ENCODE results near the gene ZNF569. TPM values are rescaled to one million over a fixed set of nuclear protein-coding genes. Genes with fewer than 3 reads are reported as not detected.

The ZNF569 gene
- total RNA-seq, 1 donor: 6.9 TPM

GRCh38 chr19:37484406-37485168 is 17.3 kb upstream of the ZNF569 start:
- no peak overlapping the region for H3K27ac ChIP-seq (ENCODE audit: low read depth, low read length)
- peaks cover 9% of the 10 kb centered on the region for H3K36me3 ChIP-seq (ENCODE audit: insufficient read depth, low read length)
- no peaks in the 10 kb centered on the region for H3K27me3 ChIP-seq (ENCODE audit: insufficient read depth, low read length)
- peaks cover 41% of the 10 kb centered on the region for H3K9me3 ChIP-seq (ENCODE audit: low read depth, low read length)
- H2AFZ ChIP-seq (ENCODE audit: low read length): no peak overlapping the region
- H3K4me3 ChIP-seq (ENCODE audit: insufficient read depth, low read length): no peak overlapping the region
- no peaks in the 10 kb centered on the region for H3K4me1 ChIP-seq (ENCODE audit: insufficient read depth, low read length)
- H3K4me2 ChIP-seq (ENCODE audit: insufficient read depth, low read length): no peak overlapping the region
- TF ChIP-seq, protein P1, sequence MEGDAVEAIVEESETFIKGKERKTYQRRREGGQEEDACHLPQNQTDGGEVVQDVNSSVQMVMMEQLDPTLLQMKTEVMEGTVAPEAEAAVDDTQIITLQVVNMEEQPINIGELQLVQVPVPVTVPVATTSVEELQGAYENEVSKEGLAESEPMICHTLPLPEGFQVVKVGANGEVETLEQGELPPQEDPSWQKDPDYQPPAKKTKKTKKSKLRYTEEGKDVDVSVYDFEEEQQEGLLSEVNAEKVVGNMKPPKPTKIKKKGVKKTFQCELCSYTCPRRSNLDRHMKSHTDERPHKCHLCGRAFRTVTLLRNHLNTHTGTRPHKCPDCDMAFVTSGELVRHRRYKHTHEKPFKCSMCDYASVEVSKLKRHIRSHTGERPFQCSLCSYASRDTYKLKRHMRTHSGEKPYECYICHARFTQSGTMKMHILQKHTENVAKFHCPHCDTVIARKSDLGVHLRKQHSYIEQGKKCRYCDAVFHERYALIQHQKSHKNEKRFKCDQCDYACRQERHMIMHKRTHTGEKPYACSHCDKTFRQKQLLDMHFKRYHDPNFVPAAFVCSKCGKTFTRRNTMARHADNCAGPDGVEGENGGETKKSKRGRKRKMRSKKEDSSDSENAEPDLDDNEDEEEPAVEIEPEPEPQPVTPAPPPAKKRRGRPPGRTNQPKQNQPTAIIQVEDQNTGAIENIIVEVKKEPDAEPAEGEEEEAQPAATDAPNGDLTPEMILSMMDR (IDR thresholded peaks at IDR 0.05; ENCODE audit: extremely low read depth, low read depth, low read length): no peak
- H3K79me2 ChIP-seq (ENCODE audit: insufficient read depth, low read length): no peaks in the 10 kb centered on the region
- DNase-seq (ENCODE audit: insufficient read length, low spot score, missing footprints): no peak
- H4K20me1 ChIP-seq (ENCODE audit: insufficient read depth, low read length): no peaks in the 10 kb centered on the region

GRCh38 chr19:37472165-37472564 is 4.9 kb upstream of the ZNF569 start:
- no peaks in the 10 kb centered on the region for H4K20me1 ChIP-seq (ENCODE audit: insufficient read depth, low read length)
- no peak overlapping the region for H3K4me2 ChIP-seq (ENCODE audit: insufficient read depth, low read length)
- no peaks in the 10 kb centered on the region for H3K4me1 ChIP-seq (ENCODE audit: insufficient read depth, low read length)
- no peak overlapping the region for H3K27ac ChIP-seq (ENCODE audit: low read depth, low read length)
- H3K79me2 ChIP-seq (ENCODE audit: insufficient read depth, low read length): peaks cover 28% of the 10 kb centered on the region
- no peak overlapping the region for H3K4me3 ChIP-seq (ENCODE audit: insufficient read depth, low read length)
- H3K9me3 ChIP-seq (ENCODE audit: low read depth, low read length): peaks cover 2% of the 10 kb centered on the region
- no peak for DNase-seq (ENCODE audit: insufficient read length, low spot score, missing footprints)
- H3K27me3 ChIP-seq (ENCODE audit: insufficient read depth, low read length): no peaks in the 10 kb centered on the region
- TF ChIP-seq, protein P1 (IDR thresholded peaks at IDR 0.05; ENCODE audit: extremely low read depth, low read depth, low read length): no peak
- no peak overlapping the region for H2AFZ ChIP-seq (ENCODE audit: low read length)
- peaks cover 36% of the 10 kb centered on the region for H3K36me3 ChIP-seq (ENCODE audit: insufficient read depth, low read length)

DNA sequence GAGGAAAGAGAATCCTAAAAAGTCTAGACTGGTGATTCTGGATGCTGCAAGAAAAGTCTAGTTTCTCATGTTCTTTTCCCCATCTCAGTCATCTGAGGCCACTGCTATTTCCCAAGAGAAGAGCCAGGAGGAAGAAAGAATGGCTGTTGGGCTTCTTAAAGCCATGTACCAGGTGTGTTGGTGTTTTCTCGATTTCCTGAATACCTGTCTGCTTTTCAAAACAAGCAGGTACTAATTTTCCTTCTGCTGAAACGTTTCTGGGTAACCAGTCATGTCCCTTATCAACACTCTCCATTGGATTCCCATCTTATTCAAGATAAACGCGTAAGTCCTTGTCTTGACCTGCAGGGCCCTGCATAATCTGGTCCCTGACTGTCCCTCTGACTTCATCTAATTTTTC is 3.0 kb upstream of the ZNF569 start:
- Histone ChIP-seq H3K27me3 (ENCODE audit: insufficient read depth, low read length) (no peaks in the 10 kb centered on the region), H3K79me2 (ENCODE audit: insufficient read depth, low read length) (peaks cover 32% of the 10 kb centered on the region), H3K4me3 (ENCODE audit: insufficient read depth, low read length) (peak overlapping the region; percentile 83), H2AFZ (ENCODE audit: low read length) (no peak overlapping the region), H3K36me3 (ENCODE audit: insufficient read depth, low read length) (peaks cover 17% of the 10 kb centered on the region), H3K9me3 (ENCODE audit: low read depth, low read length) (no peaks in the 10 kb centered on the region), H3K4me2 (ENCODE audit: insufficient read depth, low read length) (peak overlapping the region; percentile 93), H3K4me1 (ENCODE audit: insufficient read depth, low read length) (no peaks in the 10 kb centered on the region), H3K27ac (ENCODE audit: low read depth, low read length) (no peak overlapping the region), H4K20me1 (ENCODE audit: insufficient read depth, low read length) (no peaks in the 10 kb centered on the region)
- TF ChIP-seq, protein P1 (IDR thresholded peaks at IDR 0.05; ENCODE audit: extremely low read depth, low read depth, low read length): no peak
- DNase-seq (ENCODE audit: insufficient read length, low spot score, missing footprints): peak; percentile 45

DNA sequence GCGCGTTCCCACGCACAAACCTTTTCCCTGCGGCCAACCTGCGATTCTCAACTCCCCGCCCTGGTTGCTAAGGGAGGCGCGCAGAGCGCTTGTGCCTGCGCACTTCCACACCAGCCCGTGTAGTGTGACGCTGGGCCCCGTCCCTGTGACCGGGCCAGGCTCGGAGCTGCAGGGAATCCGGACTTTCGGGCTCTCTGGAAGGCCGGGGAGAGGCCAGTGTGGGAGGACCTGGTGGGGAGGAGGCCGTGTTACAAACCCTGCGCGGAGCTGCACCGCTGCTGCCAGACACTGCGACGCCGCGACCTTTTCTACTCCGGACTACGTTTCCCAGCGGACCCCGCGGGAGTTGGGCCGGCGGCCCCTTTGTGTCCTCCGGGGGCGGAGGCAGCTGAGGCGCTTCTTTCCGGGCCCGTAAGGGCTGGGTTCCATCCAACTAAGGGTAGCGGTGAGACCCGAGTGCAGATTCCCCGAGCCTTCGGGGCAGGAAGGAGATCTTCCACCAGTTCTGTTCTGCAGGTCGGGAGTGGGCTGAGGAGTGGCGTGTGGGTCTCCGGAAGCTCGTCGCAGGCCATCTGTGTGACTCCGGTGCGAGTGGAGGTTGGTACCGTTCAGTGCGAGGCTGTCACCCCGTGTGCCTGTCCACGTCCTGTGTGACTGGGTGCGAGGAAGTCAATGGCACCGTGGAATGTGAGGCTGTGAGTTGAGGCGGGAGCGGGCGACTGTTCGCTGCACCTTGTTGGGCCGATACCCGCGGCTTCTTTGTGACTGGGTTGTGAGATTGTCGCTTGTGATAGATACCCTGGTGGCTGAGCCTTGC is 1.9 kb upstream of the ZNF569 start, which contains the start of gene ZNF570:
ZNF570 (plus strand) TSS at position 396 of the 817 bp plus-strand sequence. CDS start 999 bp downstream, outside the sequence.
- H2AFZ ChIP-seq (ENCODE audit: low read length): peak within 1 kb of the TSS; percentile 96
- TF ChIP-seq, protein P1 (IDR thresholded peaks at IDR 0.05; ENCODE audit: extremely low read depth, low read depth, low read length): no peak
- H3K27me3 ChIP-seq (ENCODE audit: insufficient read depth, low read length): no peaks in the 10 kb centered on the region
- H3K4me1 ChIP-seq (ENCODE audit: insufficient read depth, low read length): no peaks in the 10 kb centered on the region
- H3K4me3 ChIP-seq (ENCODE audit: insufficient read depth, low read length): peak within 1 kb of the TSS; percentile 83
- no peaks in the 10 kb centered on the region for H4K20me1 ChIP-seq (ENCODE audit: insufficient read depth, low read length)
- H3K36me3 ChIP-seq (ENCODE audit: insufficient read depth, low read length): peaks cover 15% of the 10 kb centered on the region
- peak within 1 kb of the TSS; percentile 93 for H3K4me2 ChIP-seq (ENCODE audit: insufficient read depth, low read length)
- peak within 1 kb of the TSS; percentile 68 for H3K27ac ChIP-seq (ENCODE audit: low read depth, low read length)
- peaks cover 32% of the 10 kb centered on the region for H3K79me2 ChIP-seq (ENCODE audit: insufficient read depth, low read length)
- H3K9me3 ChIP-seq (ENCODE audit: low read depth, low read length): no peaks in the 10 kb centered on the region
- DNase-seq (ENCODE audit: insufficient read length, low spot score, missing footprints): peak; percentile 92
